Muscle layer of colon (tissue), 2 donors: ENCODE data around the gene KCNK16.

Experiments used
- H3K27ac ChIP-seq: one replicate; pipeline ENCODE4 v1.7.0; 2013; ENCODE audit warnings: low read depth, mild to moderate bottlenecking, low read length, moderate library complexity
- H3K27me3 ChIP-seq, 2 donors: one replicate each; pipeline ENCODE4 v1.7.0; 2013; ENCODE audit warnings: low read length in 2 of 2, mild to moderate bottlenecking in 2 of 2; ENCODE audit not compliant: insufficient read depth in 2 of 2, control insufficient read depth in 1 of 2
- H3K36me3 ChIP-seq: one replicate; pipeline ENCODE4 v1.7.0; 2013; ENCODE audit warnings: mild to moderate bottlenecking, low read length; ENCODE audit not compliant: insufficient read depth
- H3K4me1 ChIP-seq: one replicate; pipeline ENCODE4 v1.7.0; 2013; ENCODE audit warnings: mild to moderate bottlenecking, low read length; ENCODE audit not compliant: insufficient read depth
- H3K4me3 ChIP-seq, 2 donors: one replicate each; pipeline ENCODE4 v1.7.0; 2013; ENCODE audit warnings: low read length in 2 of 2, low read depth in 1 of 2, mild to moderate bottlenecking in 1 of 2, moderate library complexity in 1 of 2
- H3K9ac ChIP-seq: one replicate; pipeline ENCODE4 v1.7.0; 2013; ENCODE audit warnings: low read length
- H3K9me3 ChIP-seq: one replicate; pipeline ENCODE4 v1.7.0; 2013; ENCODE audit warnings: mild to moderate bottlenecking, low read length
- donor health status: abdominal sarcoma.
- donor health status: Adenocarcinoma of cecum.

KCNK16 gene

DNA sequence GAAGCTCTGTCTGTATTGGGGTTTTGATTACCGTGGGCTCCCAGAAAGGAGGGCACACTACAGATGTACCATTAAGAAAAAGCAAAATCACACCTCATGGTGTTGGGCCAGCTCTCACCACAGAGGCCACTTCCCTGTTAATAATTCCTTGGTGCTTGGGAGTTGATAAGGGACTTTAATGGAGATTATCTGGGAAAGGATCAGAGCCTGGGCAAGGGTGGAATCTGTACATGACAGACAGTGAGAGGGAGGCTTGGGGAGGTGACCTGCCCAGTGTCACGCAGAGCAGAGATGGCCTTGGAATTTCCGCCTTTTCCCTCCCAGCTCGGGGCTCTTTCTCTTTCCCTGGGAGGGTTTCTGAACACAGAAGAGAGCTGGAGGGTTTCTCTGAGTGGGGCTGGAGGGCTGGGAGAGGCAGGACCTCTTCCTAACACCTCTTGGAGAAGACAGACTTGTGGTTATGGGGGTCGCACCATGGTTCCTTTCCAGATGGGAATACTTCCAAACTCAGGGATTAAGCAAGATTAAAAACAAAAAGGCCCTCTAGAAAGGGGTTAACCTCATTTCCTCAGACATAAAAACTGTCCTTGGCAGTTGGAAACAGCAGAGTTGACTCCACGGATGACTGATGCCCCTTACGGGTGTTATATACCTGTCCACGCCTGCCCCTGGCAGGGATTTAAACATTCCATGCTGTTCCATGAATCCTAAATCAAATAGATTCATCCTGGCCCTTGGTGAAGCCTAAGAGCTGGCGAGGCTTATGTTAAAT is 16.8 kb upstream of the KCNK16 start:
- H3K9ac ChIP-seq: no peak overlapping the region
- H3K36me3 ChIP-seq: no peaks in the 10 kb centered on the region
- no peaks in the 10 kb centered on the region for H3K4me1 ChIP-seq
- H3K27ac ChIP-seq: no peak overlapping the region
- H3K9me3 ChIP-seq: no peaks in the 10 kb centered on the region
- no peak overlapping the region for H3K4me3 ChIP-seq
- no peaks in the 10 kb centered on the region for H3K27me3 ChIP-seq

DNA sequence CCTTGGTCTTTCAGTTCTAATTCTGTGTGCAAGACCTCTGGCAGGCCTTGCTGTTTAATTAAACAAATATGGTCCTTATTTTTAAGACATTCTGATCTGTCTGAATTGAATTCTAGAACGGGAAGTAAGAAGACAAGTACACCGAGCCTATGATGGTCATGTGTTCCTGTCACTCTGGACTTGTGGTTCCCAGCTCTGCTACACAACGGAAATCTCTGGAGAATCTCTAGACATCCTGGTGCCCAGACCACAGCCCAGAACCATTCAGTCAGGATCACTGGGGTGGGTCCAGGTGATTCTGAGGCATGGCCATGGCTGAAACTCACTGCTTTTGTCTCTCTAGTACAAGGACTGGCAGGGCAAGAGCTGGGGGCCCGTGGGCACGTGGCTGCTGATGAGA is 15.9 kb upstream of the KCNK16 start:
- Histone ChIP-seq H3K4me3 (no peak overlapping the region), H3K4me1 (no peaks in the 10 kb centered on the region), H3K36me3 (no peaks in the 10 kb centered on the region), H3K9ac (no peak overlapping the region), H3K27me3 (no peaks in the 10 kb centered on the region), H3K27ac (no peak overlapping the region), H3K9me3 (no peaks in the 10 kb centered on the region)

DNA sequence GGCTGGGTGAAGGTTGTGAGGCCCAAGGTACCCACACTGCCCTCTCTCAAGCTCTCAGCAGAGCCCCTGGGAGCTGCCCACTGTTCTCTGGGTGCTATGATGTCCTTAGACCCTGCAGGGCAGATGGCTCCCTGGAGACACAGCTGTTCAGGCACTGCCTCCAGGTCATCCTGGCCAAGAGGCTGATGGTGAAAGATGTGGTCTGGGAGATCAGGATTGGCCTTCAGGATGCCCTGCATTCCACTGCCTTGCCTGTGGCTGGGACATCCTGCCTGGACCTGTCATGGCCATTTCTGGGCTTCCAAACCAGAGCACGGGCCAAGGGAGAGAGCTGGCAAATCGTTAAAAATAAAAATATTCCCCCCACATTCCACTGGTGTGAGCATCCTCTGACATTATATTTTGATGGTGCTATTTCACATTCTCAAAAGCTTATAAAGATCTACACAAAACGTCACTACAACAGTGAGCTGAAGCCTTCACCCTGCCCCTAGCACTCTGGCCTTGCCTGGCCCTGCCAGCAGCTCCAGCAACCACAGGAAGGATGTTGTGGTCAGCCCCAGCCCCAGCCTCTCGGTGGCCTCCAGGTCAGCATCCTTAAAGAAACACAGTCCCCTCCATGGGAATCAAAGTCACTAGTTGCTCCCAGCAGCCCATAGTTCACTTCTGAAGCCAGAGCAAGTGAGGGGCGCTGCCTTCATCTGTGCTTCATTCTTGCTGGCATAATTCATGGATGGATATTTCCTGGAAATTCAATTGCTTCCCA is 13.5 kb upstream of the KCNK16 start:
- Histone ChIP-seq H3K4me3 (no peak overlapping the region), H3K9ac (no peak overlapping the region), H3K9me3 (no peaks in the 10 kb centered on the region), H3K27ac (no peak overlapping the region), H3K36me3 (no peaks in the 10 kb centered on the region), H3K27me3 (no peaks in the 10 kb centered on the region), H3K4me1 (no peaks in the 10 kb centered on the region)

DNA sequence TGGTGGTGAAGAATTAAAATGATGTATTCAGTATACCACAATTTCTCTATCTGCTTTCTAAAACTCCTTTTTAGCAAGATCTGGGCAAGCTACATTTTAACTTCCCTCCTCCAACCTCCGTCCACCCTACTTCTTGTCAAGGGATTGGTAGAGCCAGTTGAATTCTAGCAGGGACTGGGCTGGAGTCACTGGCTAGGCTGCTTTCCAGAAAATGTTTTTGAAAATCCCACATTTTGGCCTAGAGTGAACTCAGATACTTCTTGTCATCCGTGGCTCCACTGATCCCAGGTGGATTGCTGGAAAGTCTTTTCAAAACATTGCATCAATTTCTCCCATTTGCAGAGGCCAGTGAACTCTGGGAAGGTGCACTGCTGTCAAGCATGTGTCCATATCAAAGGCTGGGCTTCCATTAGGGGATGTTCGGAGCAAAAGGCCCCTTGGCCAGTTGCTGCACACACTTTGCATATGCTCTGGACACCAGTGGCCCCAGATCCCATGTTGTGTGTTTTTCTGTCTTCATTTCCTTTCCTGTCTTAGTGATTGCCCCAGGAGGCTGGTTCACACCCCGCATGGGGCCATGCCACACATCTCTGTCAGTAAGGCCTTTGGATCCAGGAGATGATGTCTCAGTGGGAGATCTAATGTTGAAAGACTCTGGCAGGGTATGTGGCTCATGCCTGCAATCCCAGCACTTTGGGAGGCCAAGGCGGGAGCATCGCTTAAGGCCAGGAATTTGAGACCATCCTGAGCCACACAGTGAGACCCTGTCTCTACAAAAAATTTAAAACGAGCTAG is 11.3 kb upstream of the KCNK16 start:
- H3K36me3 ChIP-seq: no peaks in the 10 kb centered on the region
- H3K4me3 ChIP-seq: no peak overlapping the region
- H3K9ac ChIP-seq: no peak overlapping the region
- no peaks in the 10 kb centered on the region for H3K4me1 ChIP-seq
- no peaks in the 10 kb centered on the region for H3K27me3 ChIP-seq
- no peak overlapping the region for H3K27ac ChIP-seq
- no peaks in the 10 kb centered on the region for H3K9me3 ChIP-seq

DNA sequence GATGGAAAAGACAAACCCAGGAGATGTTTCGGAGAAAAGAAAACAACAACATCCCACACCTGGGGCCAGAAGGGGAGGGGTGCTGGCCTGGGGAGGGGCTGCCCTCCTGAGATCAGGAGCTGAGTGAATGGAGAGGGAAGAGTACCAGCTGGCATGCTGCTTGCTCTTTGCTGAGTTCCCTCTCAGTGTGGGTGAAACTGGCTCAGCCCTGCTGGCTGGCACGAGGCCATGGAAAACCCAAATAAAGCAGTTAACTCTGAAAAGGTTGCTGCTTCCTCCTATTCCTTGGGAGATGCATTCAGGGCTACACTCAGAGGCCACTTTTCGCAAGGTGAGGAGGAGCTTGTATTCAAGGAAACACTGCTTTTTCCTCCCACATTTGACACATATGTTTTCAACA is 8.0 kb upstream of the KCNK16 start:
- no peaks in the 10 kb centered on the region for H3K27me3 ChIP-seq
- H3K4me3 ChIP-seq: no peak overlapping the region
- no peak overlapping the region for H3K27ac ChIP-seq
- H3K9ac ChIP-seq: no peak overlapping the region
- H3K36me3 ChIP-seq: no peaks in the 10 kb centered on the region
- no peaks in the 10 kb centered on the region for H3K4me1 ChIP-seq
- H3K9me3 ChIP-seq: no peaks in the 10 kb centered on the region

GRCh38 chr6:39330057-39330456 is 7.6 kb upstream of the KCNK16 start:
- no peaks in the 10 kb centered on the region for H3K4me1 ChIP-seq
- no peaks in the 10 kb centered on the region for H3K27me3 ChIP-seq
- H3K36me3 ChIP-seq: no peaks in the 10 kb centered on the region
- H3K4me3 ChIP-seq: no peak overlapping the region
- no peak overlapping the region for H3K9ac ChIP-seq
- H3K9me3 ChIP-seq: no peaks in the 10 kb centered on the region
- no peak overlapping the region for H3K27ac ChIP-seq

DNA sequence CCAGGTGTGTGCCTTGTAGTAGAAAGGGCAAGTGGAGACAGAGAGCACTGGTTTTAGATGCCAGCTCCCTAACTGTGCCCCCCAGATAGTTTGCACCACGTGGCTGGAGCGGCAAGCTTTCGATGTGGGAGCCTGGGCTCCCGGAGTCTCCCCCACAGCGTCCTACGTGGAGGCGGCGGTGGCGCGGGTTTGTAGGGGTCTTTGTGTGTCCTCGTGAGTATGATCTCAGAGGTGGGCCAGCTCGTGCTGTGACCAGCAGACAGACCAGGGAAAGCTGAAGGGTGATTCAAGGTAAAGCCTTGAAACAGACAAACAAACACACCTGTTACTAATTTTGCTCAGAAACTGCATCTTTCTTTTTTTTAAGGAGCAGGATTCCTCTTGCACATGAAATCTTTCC is 5.6 kb upstream of the KCNK16 start:
- Histone ChIP-seq H3K4me1 (no peaks in the 10 kb centered on the region), H3K27me3 (no peaks in the 10 kb centered on the region), H3K4me3 (no peak overlapping the region), H3K27ac (no peak overlapping the region), H3K9me3 (no peaks in the 10 kb centered on the region), H3K9ac (no peak overlapping the region), H3K36me3 (no peaks in the 10 kb centered on the region)

DNA sequence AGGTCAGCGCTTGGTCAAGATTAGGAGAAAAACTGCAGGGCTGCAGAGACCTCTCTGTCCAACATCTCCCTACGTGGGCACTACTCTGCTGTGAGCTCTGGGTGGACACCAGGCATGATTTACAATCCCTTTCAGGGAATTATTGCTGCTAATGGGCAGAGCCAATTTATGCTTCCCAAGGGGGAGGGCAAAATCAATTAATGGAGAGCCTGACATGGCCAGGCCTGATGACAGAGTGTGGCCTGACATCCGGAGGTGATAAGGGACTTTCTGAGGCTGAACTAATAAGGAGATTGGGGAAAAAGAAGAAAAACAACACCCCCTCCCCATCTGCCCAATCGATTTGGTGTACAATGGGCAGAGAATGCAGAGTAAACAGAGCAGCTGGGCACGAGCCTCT is 5.0 kb upstream of the KCNK16 start:
- no peaks in the 10 kb centered on the region for H3K4me1 ChIP-seq
- H3K36me3 ChIP-seq: no peaks in the 10 kb centered on the region
- H3K4me3 ChIP-seq: no peak overlapping the region
- H3K27me3 ChIP-seq: no peaks in the 10 kb centered on the region
- no peak overlapping the region for H3K9ac ChIP-seq
- no peaks in the 10 kb centered on the region for H3K9me3 ChIP-seq
- no peak overlapping the region for H3K27ac ChIP-seq

- no peak overlapping the region for H3K4me3 ChIP-seq
- no peaks in the 10 kb centered on the region for H3K9me3 ChIP-seq
- no peaks in the 10 kb centered on the region for H3K27me3 ChIP-seq
- no peak overlapping the region for H3K9ac ChIP-seq
- H3K36me3 ChIP-seq: no peaks in the 10 kb centered on the region
- no peak overlapping the region for H3K27ac ChIP-seq
- no peaks in the 10 kb centered on the region for H3K4me1 ChIP-seq
Measured at GRCh38 chr6:39321761-39322160, 741 bp downstream of the KCNK16 start.

DNA sequence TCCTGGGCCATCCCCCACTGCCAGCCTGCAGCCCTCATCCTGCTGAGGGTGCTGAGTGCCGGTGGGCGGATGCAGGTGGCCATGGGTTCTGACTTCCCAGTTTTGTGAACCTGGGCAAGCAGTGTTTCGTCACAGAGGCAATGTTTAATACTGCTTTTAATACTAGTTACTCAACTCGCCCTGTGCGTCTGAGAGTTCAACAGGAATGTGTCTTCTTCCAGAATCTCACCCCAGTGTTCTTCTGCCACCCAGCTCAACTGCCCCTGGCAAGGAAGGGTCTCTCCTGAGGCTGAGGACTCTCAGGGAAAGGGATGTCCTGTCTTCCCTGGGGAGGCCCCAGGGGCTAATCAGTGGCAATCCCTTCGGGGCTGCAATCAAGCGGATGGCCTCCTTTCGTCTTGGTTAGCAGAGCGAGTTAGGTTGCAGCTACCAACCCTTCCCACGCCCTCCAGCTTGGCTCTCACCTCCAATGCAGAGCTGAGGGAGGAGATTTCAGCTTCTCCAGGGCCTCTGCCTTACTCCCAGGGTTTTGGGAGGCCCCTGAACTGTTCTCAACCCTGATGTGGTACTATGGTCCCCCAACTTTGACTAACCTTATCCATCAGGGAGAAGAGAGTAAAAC is 2.0 kb downstream of the KCNK16 start:
- H3K27ac ChIP-seq: no peak overlapping the region
- no peaks in the 10 kb centered on the region for H3K9me3 ChIP-seq
- no peaks in the 10 kb centered on the region for H3K4me1 ChIP-seq
- H3K36me3 ChIP-seq: no peaks in the 10 kb centered on the region
- no peak overlapping the region for H3K9ac ChIP-seq
- no peaks in the 10 kb centered on the region for H3K27me3 ChIP-seq
- H3K4me3 ChIP-seq: no peak overlapping the region
